HepG2 (cell line): ENCODE measurements around the gene CACNA1C. TPM values are rescaled to one million over a fixed set of nuclear protein-coding genes. Genes with fewer than 3 reads are reported as not detected.

ENCODE experiments used
- ATAC-seq: fragments of 200-7000 bp; cut with Tn5 transposase; 3 replicates; pipeline ENCODE4 v1.9.1; 2020; ENCODE audit warnings: mild to moderate bottlenecking, moderate library complexity
- BruUV-seq: library from RNA; stranded (reverse); fragments of 400-500 nt; replicated peaks from 2 replicates; lab custom pipeline; 2021; lab: Mats Ljungman, UMichigan
- CTCF ChIA-PET: fragments of 300-600 bp; formaldehyde crosslinking; extraction: SDS; loops from one replicate; lab custom pipeline; 2021; ENCODE audit warnings: low total read pairs, inconsistent platforms, low intra/inter-chr PET ratio; lab: Yijun Ruan, JAX
- POLR2A ChIA-PET: fragments of 350-600 bp; sonication (Branson Sonifier 250); formaldehyde crosslinking; loops from one replicate; lab custom pipeline; 2020; ENCODE audit warnings: antibody characterized with exemption, inconsistent platforms; lab: Yijun Ruan, JAX
- DNase-seq: peaks from one replicate; pipeline ENCODE4 v3.0.0-alpha.2; 2015; ENCODE audit warnings: low spot score
- FAIRE-seq: peaks from 3 replicates; lab custom pipeline; 2011; peaks lifted over from hg19 to GRCh38; lab: Jason Lieb, UNC
- H2AFZ ChIP-seq: one replicate; pipeline ENCODE4 v1.6.1; 2011; ENCODE audit warnings: low read length, inconsistent platforms
- H3K27ac ChIP-seq: fragments of 300-600 bp; 3 replicates; pipeline ENCODE4 v1.8.0; 2011; ENCODE audit warnings: mixed run types, mild to moderate bottlenecking, mixed read lengths, low read length, inconsistent platforms; ENCODE audit not compliant: insufficient read depth; ENCODE audit errors: extremely low read length
- H3K27me3 ChIP-seq, 2 experiments: fragments of 200-600 bp in 1 of 2; 2 replicates in 1 of 2; 3 replicates in 1 of 2; pipeline versions ENCODE4 v1.6.0 to v1.8.0; 2011; ENCODE audit warnings: low read length in 2 of 2, mild to moderate bottlenecking in 2 of 2, moderate library complexity in 2 of 2, inconsistent platforms in 1 of 2; ENCODE audit not compliant: insufficient read depth in 2 of 2, control insufficient read depth in 1 of 2
- H3K36me3 ChIP-seq, 2 experiments: fragments of 200-600 bp in 1 of 2; replicated peaks in 1 of 2; 2 replicates in 1 of 2; 3 replicates in 1 of 2; pipeline versions ENCODE4 v1.5.1 to v1.8.0; 2011; ENCODE audit warnings: low read length in 2 of 2, inconsistent platforms in 1 of 2; ENCODE audit not compliant: insufficient read depth in 2 of 2, control insufficient read depth in 1 of 2
- H3K4me1 ChIP-seq: 2 replicates; pipeline ENCODE4 v1.5.1; 2012; ENCODE audit warnings: low read length, inconsistent platforms; ENCODE audit not compliant: insufficient read depth
- H3K4me2 ChIP-seq: 2 replicates; pipeline ENCODE4 v1.6.0; 2011; ENCODE audit warnings: low read depth, low read length, inconsistent platforms
- H3K4me3 ChIP-seq, 3 experiments: fragments of 200-600 bp in 1 of 3; sonication (generic), shearing (Covaris generic) in 1 of 3; replicated peaks in 1 of 3; 2 replicates each; pipeline ENCODE4 v1.5.1; 2011 to 2016; ENCODE audit warnings: low read length in 3 of 3, inconsistent platforms in 2 of 3, low read depth in 2 of 3, mild to moderate bottlenecking in 2 of 3, control low read depth in 1 of 3, mixed read lengths in 1 of 3; ENCODE audit not compliant: insufficient read depth in 1 of 3
- H3K79me2 ChIP-seq: one replicate; pipeline ENCODE4 v1.6.1; 2011; ENCODE audit warnings: low read length, inconsistent platforms; ENCODE audit not compliant: insufficient read depth
- H3K9ac ChIP-seq: 2 replicates; pipeline ENCODE4 v1.6.0; 2011; ENCODE audit warnings: mild to moderate bottlenecking, low read depth, low read length, inconsistent platforms; ENCODE audit not compliant: insufficient read depth
- H3K9me3 ChIP-seq: 2 replicates; pipeline ENCODE4 v1.5.1; 2012; ENCODE audit warnings: mild to moderate bottlenecking, low read length
- H4K20me1 ChIP-seq: 2 replicates; pipeline ENCODE4 v1.6.0; 2011; ENCODE audit warnings: inconsistent platforms, mild to moderate bottlenecking, low read length, moderate library complexity; ENCODE audit not compliant: insufficient read depth
- JUN ChIP-seq: sonication (generic); formaldehyde crosslinking; IDR thresholded peaks from 2 replicates; pipeline ENCODE4 v1.4.0; 2020; ENCODE audit warnings: mild to moderate bottlenecking, missing genetic modification reagents
- KLF13 ChIP-seq: sonication (generic); formaldehyde crosslinking; IDR thresholded peaks from 2 replicates; pipeline ENCODE4 v1.4.0; 2020; ENCODE audit warnings: mild to moderate bottlenecking, missing genetic modification reagents
- MED13 ChIP-seq: sonication (generic); formaldehyde crosslinking; IDR thresholded peaks from 2 replicates; pipeline ENCODE4 v1.5.0; 2020; ENCODE audit warnings: missing genetic modification reagents
- MTA1 ChIP-seq: sonication (generic); formaldehyde crosslinking; IDR thresholded peaks from 2 replicates; pipeline ENCODE4 v1.4.0; 2020; ENCODE audit warnings: missing genetic modification reagents, mild to moderate bottlenecking, borderline replicate concordance
- NFE2L2 ChIP-seq: fragments of 150-350 bp; IDR thresholded peaks from 2 replicates; pipeline ENCODE4 v1.6.1; 2014; ENCODE audit warnings: low read length
- RCOR2 ChIP-seq: IDR thresholded peaks from 2 replicates; pipeline ENCODE4 v1.6.1; 2016; ENCODE audit warnings: missing biosample characterization, missing genetic modification reagents
- SCMH1 ChIP-seq: sonication (generic); formaldehyde crosslinking; IDR thresholded peaks from 2 replicates; pipeline ENCODE4 v1.9.0; 2021; ENCODE audit warnings: missing genetic modification reagents, mild to moderate bottlenecking, borderline replicate concordance
- SETDB1 ChIP-seq: sonication (generic); formaldehyde crosslinking; IDR thresholded peaks from 2 replicates; pipeline ENCODE4 v1.5.1; 2020; ENCODE audit warnings: missing genetic modification reagents, mild to moderate bottlenecking, borderline replicate concordance
- SIX1 ChIP-seq: sonication (generic); formaldehyde crosslinking; IDR thresholded peaks from 2 replicates; pipeline ENCODE4 v1.4.0; 2020; ENCODE audit warnings: missing genetic modification reagents, borderline replicate concordance
- ZBED4 ChIP-seq: sonication (generic); formaldehyde crosslinking; IDR thresholded peaks from 2 replicates; pipeline ENCODE4 v1.4.0; 2020; ENCODE audit warnings: missing genetic modification reagents, borderline replicate concordance
- ZNF143 ChIP-seq: sonication (generic); formaldehyde crosslinking; IDR thresholded peaks from 2 replicates; pipeline ENCODE4 v1.4.0; 2020; ENCODE audit warnings: missing genetic modification reagents
- ZNF20 ChIP-seq: sonication (generic); formaldehyde crosslinking; IDR thresholded peaks from 2 replicates; pipeline ENCODE4 v1.4.0; 2020; ENCODE audit warnings: mild to moderate bottlenecking, moderate library complexity, missing genetic modification reagents
- ZNF614 ChIP-seq: IDR thresholded peaks from 2 replicates; pipeline ENCODE4 v1.6.1; 2018; ENCODE audit warnings: missing biosample characterization, missing genetic modification reagents, inconsistent platforms, borderline replicate concordance
- ZNF660 ChIP-seq: sonication (generic); formaldehyde crosslinking; IDR thresholded peaks from 2 replicates; pipeline ENCODE4 v1.5.1; 2020; ENCODE audit warnings: mild to moderate bottlenecking, low read depth, missing genetic modification reagents, borderline replicate concordance
- ZNF782 ChIP-seq: sonication (generic); formaldehyde crosslinking; IDR thresholded peaks from 2 replicates; pipeline ENCODE4 v1.4.0; 2020; ENCODE audit warnings: missing genetic modification reagents, mild to moderate bottlenecking, borderline replicate concordance
- ZSCAN5A ChIP-seq: sonication (generic); formaldehyde crosslinking; IDR thresholded peaks from 2 replicates; pipeline ENCODE4 v1.8.0; 2022; ENCODE audit warnings: mild to moderate bottlenecking, missing genetic modification reagents, borderline replicate concordance
- WGBS: methylation state at CpG from one replicate; pipeline ENCODE4 v1.1.6; 2017; ENCODE audit warnings: low lambda C conversion rate; 5-methylcytosine and 5-hydroxymethylcytosine counted together
- in situ Hi-C: cut with HindIII; loops from 2 replicates; pipeline ENCODE4 v1.10.0; 2017; ENCODE audit warnings: low pct_unique_long_range_greater_than_20kb; ENCODE audit not compliant: extremely low pct_ligation_motif_present
- intact Hi-C: fragments of 100-400 bp; cut with micrococcal nuclease; formaldehyde crosslinking; loops from one replicate; pipeline ENCODE4 v1.10.0; 2022; ENCODE audit not compliant: unreplicated experiment
- polyA plus RNA-seq, 8 experiments: library from polyadenylated mRNA; depleted of rRNA in 3 of 8; stranded (reverse) in 7 of 8; unstranded in 1 of 8; fragments of >200 nt; fragmentation: Illumina TruSeq in 4 of 8; extraction: Trizol in 4 of 8; gene quantifications; 2 replicates each; pipeline versions ENCODE4 v1.2.1 to v1.2.3, GENCODE V29; 2011 to 2016; ENCODE audit warnings: low read depth in 4 of 8, missing spikeins in 1 of 8, mixed read lengths in 1 of 8; ENCODE audit not compliant: insufficient read depth in 1 of 8
- total RNA-seq, 5 experiments: library from RNA; depleted of rRNA; stranded (reverse); fragments of >200 nt; fragmentation: Illumina TruSeq; extraction: Trizol; gene quantifications; 2 replicates each; pipeline ENCODE4 v1.2.3, GENCODE V29; 2016; ENCODE audit warnings: low read depth in 1 of 5
- TF ChIP-seq, protein P1 (sequence below): sonication (generic); formaldehyde crosslinking; IDR thresholded peaks from 2 replicates; pipeline ENCODE4 v1.8.1; 2022; ENCODE audit warnings: mild to moderate bottlenecking, missing genetic modification reagents
- TF ChIP-seq, protein P2 (sequence below): sonication (generic); formaldehyde crosslinking; IDR thresholded peaks from 2 replicates; pipeline ENCODE4 v1.4.0; 2020; ENCODE audit warnings: mild to moderate bottlenecking, missing genetic modification reagents

The CACNA1C gene
- total and polyA plus RNA-seq, 2 of the 13 experiments (the other 11 are each of a cell fraction or from before 2014, with no cell fraction given) = not detected

DNA sequence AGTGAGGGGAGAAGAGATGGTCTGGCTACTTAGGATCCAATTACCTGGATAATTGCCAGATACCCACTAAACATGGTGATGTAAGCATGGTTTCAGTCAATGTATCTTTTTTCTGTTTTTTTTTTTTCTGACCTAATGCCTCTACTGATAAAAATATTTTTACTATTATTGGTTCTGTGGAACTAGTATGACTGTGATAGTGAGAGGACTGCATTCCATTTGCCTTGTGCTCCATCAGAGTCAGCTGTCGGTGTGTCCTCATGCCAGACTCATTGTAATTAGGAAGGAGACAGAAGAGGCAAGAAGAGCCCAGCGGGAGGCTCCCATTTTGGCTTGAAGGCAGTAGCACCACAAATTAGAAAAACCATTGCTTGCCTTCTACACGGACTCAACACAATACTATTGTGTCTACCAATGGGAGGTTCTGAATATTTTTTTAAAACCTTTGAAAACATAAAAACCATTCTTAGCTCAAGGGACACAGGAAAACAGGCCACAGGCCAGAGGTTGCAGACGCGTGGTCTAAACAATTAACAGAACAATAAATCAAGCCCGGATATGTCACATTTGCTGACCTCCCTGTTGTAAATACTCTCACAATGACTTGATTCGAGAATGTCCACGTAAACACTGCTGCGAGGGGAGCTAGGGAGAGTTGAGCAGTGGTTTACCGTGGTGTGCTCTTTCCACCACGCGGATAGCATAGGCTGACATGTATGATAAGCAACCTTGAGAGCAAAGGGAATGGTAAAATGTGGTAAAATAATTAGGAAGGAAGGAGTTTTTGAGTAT lies 35.0 kb upstream of the CACNA1C start:
- Histone ChIP-seq H3K79me2 (no peaks in the 10 kb centered on the region), H3K9me3 (no peaks in the 10 kb centered on the region), H4K20me1 (no peaks in the 10 kb centered on the region), H3K36me3 (no peaks in the 10 kb centered on the region), H3K27ac (no peak overlapping the region), H3K4me2 (no peak overlapping the region), H3K27me3 (peaks cover 0 to 10% of the 10 kb centered on the region in 2 experiments; a peak in 2 of 5 replicates), H3K4me1 (peaks cover 14% of the 10 kb centered on the region), H2AFZ (no peak overlapping the region), H3K9ac (no peak overlapping the region), H3K4me3 (no peak overlapping the region)
- BruUV-seq = no TSS peak
- no peak for ATAC-seq
- POLR2A ChIA-PET = no interaction called here
- CTCF ChIA-PET = no interaction called here
- WGBS = 57% methylated on average over 12 of the region's 12 CpGs
- DNase-seq = no peak
- intact Hi-C loops (no loop called here), in situ Hi-C loops (no loop called here)
- FAIRE-seq = no peak
- TF ChIP-seq SIX1 (CRISPR knock-in tag) (no peak), MED13 (CRISPR knock-in tag) (no peak), KLF13 (CRISPR knock-in tag) (no peak), SETDB1 (CRISPR knock-in tag) (no peak), SCMH1 (CRISPR knock-in tag) (no peak), ZSCAN5A (no peak), ZNF614 (CRISPR knock-in tag) (no peak), MTA1 (CRISPR knock-in tag) (no peak), NFE2L2 (no peak), ZBED4 (CRISPR knock-in tag) (no peak), ZNF660 (CRISPR knock-in tag) (no peak), ZNF782 (CRISPR knock-in tag) (no peak), JUN (no peak), ZNF143 (CRISPR knock-in tag) (no peak), ZNF20 (CRISPR knock-in tag) (no peak), RCOR2 (CRISPR knock-in tag) (no peak)
- TF ChIP-seq, protein P1, sequence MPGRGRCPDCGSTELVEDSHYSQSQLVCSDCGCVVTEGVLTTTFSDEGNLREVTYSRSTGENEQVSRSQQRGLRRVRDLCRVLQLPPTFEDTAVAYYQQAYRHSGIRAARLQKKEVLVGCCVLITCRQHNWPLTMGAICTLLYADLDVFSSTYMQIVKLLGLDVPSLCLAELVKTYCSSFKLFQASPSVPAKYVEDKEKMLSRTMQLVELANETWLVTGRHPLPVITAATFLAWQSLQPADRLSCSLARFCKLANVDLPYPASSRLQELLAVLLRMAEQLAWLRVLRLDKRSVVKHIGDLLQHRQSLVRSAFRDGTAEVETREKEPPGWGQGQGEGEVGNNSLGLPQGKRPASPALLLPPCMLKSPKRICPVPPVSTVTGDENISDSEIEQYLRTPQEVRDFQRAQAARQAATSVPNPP (CRISPR knock-in tag) = no peak
- TF ChIP-seq, protein P2, sequence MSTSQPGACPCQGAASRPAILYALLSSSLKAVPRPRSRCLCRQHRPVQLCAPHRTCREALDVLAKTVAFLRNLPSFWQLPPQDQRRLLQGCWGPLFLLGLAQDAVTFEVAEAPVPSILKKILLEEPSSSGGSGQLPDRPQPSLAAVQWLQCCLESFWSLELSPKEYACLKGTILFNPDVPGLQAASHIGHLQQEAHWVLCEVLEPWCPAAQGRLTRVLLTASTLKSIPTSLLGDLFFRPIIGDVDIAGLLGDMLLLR = no peak
